SK-N-DZ (cell line): ENCODE results near the gene SEPTIN10.

Source experiments
- DNase-seq: peaks from one replicate; pipeline ENCODE4 v3.0.0-alpha.2; 2015; ENCODE audit warnings: low spot score

The SEPTIN10 gene

DNA sequence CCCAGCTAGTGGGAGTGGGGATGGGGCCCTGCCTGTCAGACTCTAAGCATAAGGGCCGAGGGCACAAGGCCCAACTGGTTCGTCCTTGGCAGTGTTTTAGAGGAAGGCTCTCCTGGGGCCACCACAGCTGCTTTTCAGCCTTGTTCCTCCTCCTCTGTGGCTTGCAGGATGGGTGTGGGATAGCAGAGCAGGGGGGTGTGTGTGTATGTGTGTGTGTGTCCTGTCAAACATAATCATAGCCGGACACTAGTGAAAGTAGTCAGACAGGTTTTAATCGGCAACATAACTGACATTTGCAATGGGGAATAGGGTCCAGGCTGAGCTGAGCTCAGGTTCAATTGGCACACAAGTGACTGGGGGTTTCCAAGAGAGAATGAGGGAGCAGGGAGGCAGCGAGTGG is 114.2 kb downstream of the SEPTIN10 start:
- no peak for DNase-seq

DNA sequence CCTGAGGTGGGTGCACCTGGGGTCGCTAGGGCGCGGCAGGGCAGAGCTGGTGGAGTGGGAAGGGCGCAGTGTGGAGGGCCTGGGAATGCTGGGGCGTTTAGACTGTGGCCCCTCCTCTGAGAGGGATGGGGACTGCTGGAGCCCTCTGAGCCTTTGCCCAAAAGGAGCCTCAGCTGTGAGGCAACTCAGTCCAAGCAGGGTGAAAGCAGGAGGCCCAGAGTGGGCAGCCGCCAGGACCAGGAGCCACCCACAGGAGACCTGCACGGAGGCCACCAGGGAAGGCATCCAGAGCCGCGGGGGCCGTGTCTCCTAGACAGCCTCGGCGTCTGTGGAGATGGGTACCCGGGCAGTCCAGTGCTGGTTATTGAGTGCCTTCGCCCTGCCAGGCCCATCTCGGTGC is 114.9 kb downstream of the SEPTIN10 start:
- no peak for DNase-seq

DNA sequence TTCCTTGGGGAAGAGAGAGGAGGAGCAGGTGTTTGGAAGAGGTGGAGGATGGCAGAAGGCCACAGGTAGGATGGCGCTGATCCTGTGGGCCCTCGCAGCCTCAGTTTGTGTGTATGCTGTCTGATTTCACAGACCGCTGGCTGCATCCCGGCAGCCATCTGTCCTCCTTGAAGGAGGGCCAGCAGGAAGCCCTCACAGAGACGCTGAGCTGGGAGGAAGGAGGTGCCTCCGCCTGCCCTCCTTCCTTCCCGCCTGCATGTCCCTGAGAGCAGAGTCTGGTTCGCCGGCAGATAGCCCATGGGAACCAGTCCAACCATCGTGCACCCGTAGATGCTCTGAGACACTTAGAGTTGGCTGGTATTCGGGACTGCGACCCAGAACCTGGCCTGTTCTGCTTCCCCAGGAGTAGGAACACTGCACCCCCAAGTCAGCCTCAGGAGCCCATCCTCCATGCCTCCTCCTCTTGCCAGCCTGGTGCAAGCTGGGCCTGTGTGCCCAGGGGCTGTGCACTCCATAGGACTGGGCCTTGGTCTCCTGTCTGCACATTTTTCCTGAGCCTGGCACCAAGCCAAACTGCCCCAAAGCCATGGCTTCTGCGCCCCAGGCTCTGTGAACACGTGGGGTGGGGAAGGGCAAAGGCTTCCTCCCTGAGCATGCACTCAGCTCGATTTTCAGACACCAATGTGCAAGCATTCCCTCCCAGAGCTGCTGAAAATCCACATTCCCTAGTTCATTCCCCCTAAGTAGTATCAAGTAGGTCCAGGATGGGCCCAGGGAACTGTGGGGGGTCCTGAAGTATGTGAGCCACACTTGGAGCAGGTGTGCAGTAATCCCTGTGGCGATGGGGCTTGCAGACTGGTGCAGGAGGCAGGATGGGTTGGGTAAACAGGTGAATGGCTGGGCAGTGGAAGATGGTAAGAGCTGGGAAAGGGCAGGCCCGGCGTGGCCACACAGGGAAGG is 115.6 kb downstream of the SEPTIN10 start:
- DNase-seq = no peak

DNA sequence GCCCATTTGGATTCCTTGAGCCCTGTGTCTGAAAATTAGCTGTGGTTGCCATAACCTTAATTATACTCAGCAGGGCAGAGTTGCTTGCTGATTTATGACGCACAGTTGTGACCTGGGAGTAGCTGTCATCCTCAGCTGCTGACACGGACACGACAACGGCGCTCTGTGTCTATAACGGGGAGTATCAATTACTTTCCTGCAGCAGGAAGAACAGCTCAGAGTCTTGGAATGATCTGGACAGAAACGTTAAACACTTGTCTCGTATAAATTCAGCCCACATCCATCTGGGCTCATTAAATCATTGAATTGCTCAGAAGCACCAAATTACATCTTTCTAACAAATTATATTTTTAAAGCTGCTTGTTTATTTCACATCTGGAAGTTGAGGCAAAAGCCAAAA is 116.3 kb downstream of the SEPTIN10 start:
- no peak for DNase-seq

DNA sequence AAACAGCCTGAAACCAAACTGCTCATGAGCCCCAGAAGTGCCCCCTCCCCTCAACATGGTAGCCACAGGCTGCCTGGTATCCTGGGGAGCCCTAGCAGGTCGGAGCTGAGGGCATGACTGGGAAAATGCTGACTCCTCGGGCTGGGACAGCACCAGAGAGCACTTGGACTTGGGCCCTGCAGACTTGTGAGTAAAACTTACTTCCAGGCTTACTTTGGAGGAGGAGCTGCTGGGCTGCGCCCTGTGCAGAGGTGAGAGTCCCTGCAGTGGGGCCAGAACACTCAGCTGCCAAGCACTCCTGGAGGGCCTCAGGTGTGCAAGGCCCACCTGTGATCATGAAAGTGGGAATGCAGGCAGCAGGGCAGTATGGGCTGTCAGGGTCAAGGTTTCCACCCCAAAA is 119.4 kb downstream of the SEPTIN10 start:
- no peak for DNase-seq

DNA sequence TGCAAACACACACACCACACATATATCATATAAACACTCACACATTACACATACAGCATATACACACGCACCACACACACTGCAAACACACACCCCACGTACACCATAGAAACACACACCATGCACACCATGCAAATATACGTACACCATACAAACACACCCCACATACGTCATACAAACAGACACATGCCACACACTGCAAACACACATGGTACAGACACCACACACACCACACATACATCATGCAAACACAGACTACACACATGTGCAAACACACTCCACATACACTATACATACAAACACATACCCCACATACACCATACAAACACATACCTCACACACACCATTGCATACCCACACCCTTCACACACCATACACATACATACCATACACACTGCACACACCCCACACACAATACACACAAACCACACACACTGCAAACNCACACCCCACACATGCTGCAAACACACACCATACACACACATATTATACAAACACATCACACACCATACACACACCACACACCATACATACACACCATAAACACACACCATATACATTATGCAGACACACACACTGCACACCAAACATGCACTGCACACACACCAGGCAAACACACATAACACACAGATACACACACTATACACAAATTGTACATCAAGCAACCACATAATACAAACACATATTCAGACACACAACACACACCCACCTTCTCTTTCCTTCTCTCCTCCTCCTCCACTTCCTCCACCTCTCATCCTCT is 120.4 kb downstream of the SEPTIN10 start:
- no peak for DNase-seq
